Stimulated activated CD4-positive, alpha-beta T cell treated with anti-CD3 and anti-CD28 coated beads, Interleukin-4, amount 100 ng/mL, for 1 hour (primary cell): ENCODE data around the gene RPL35A.
A peak's percentile ranks its signal among the peaks of the same experiment; 100 is the strongest.
"Not testable (repeated sequence)": the region's sequence is repeated elsewhere in the genome, so short reads cannot be mapped to it uniquely, and the experiment has no call there.

Source experiments
- DNase-seq: peaks from one replicate; pipeline ENCODE4 v3.0.0-alpha.2; 2020

Gene RPL35A

GRCh38 chr3:197953325-197953724 is 3.3 kb downstream of the RPL35A start:
- DNase-seq: no peak

GRCh38 chr3:197953881-197954280 is 3.9 kb downstream of the RPL35A start:
- no peak for DNase-seq

- DNase-seq: no peak
Measured at GRCh38 chr3:197955892-197956477, 6.0 kb downstream of the RPL35A start.

GRCh38 chr3:197956626-197956988 is 6.6 kb downstream of the RPL35A start:
- no peak for DNase-seq

GRCh38 chr3:197957790-197958133 is 7.8 kb downstream of the RPL35A start:
- DNase-seq: no peak

GRCh38 chr3:197958346-197958745 is 8.4 kb downstream of the RPL35A start:
- no peak for DNase-seq

GRCh38 chr3:197958848-197959247 is 8.9 kb downstream of the RPL35A start:
- not testable (repeated sequence) for DNase-seq

GRCh38 chr3:197959500-197959890 is 9.5 kb downstream of the RPL35A start:
- no peak for DNase-seq

- DNase-seq: peak; percentile 96
Measured at GRCh38 chr3:197959891-197960693, 10.1 kb downstream of the RPL35A start, which contains the start of gene LMLN. Gene LMLN (plus strand): TSS chr3:197960217. CDS start chr3:197960246, 29 bp downstream.

- DNase-seq: no peak
Measured at GRCh38 chr3:197960694-197961581, 10.9 kb downstream of the RPL35A start.

- DNase-seq: no peak
Measured at GRCh38 chr3:197961582-197961945, 11.6 kb downstream of the RPL35A start.

- DNase-seq: no peak
Measured at GRCh38 chr3:197963019-197963637, 13.1 kb downstream of the RPL35A start.

- DNase-seq: not testable (repeated sequence)
Measured at GRCh38 chr3:197967337-197967989, 17.5 kb downstream of the RPL35A start.

GRCh38 chr3:197970588-197970987 is 20.6 kb downstream of the RPL35A start:
- no peak for DNase-seq

GRCh38 chr3:197974016-197974415 is 24.0 kb downstream of the RPL35A start:
- DNase-seq: no peak

GRCh38 chr3:197975311-197975710 is 25.3 kb downstream of the RPL35A start:
- no peak for DNase-seq

GRCh38 chr3:197983076-197983475 is 33.1 kb downstream of the RPL35A start:
- no peak for DNase-seq

- DNase-seq: no peak
Measured at GRCh38 chr3:197989651-197990050, 39.7 kb downstream of the RPL35A start.

GRCh38 chr3:197994736-197995135 is 44.7 kb downstream of the RPL35A start:
- DNase-seq: no peak

GRCh38 chr3:197996855-197997254 is 46.9 kb downstream of the RPL35A start:
- no peak for DNase-seq

GRCh38 chr3:197997936-197998335 is 47.9 kb downstream of the RPL35A start:
- no peak for DNase-seq
